A673 (cell line): ENCODE results near the gene GIT2.

Experiments
- EZH2 ChIP-seq: fragments of 200-600 bp; sonication (generic); IDR thresholded peaks from 2 replicates; pipeline ENCODE4 v1.6.1; 2017; ENCODE audit warnings: borderline replicate concordance, low read depth, mild to moderate bottlenecking, mixed read lengths, antibody characterized with exemption, low read length; ENCODE audit not compliant: poor library complexity, severe bottlenecking
- TF ChIP-seq, protein P1 (sequence below): fragments of 300-800, 200-600 bp; sonication (generic); conservative IDR thresholded peaks from 2 replicates; pipeline ENCODE4 v1.5.1; 2017; ENCODE audit warnings: low read depth, mild to moderate bottlenecking, antibody characterized with exemption, low read length, moderate library complexity, mixed read lengths

GRCh38 chr12:109988274-109988673 lies 7.9 kb downstream of the GIT2 start:
- TF ChIP-seq, protein P1, sequence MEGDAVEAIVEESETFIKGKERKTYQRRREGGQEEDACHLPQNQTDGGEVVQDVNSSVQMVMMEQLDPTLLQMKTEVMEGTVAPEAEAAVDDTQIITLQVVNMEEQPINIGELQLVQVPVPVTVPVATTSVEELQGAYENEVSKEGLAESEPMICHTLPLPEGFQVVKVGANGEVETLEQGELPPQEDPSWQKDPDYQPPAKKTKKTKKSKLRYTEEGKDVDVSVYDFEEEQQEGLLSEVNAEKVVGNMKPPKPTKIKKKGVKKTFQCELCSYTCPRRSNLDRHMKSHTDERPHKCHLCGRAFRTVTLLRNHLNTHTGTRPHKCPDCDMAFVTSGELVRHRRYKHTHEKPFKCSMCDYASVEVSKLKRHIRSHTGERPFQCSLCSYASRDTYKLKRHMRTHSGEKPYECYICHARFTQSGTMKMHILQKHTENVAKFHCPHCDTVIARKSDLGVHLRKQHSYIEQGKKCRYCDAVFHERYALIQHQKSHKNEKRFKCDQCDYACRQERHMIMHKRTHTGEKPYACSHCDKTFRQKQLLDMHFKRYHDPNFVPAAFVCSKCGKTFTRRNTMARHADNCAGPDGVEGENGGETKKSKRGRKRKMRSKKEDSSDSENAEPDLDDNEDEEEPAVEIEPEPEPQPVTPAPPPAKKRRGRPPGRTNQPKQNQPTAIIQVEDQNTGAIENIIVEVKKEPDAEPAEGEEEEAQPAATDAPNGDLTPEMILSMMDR: no peak
- no peak for TF ChIP-seq EZH2
